ENCODE data around the gene SUCLG1. TPM values are rescaled to one million over a fixed set of nuclear protein-coding genes. Genes with fewer than 3 reads are reported as not detected.
"Not testable (repeated sequence)": the region's sequence is repeated elsewhere in the genome, so short reads cannot be mapped to it uniquely, and the experiment has no call there.

The SUCLG1 gene
- total and polyA plus RNA-seq, 2 of the 8 experiments (the other 6 are each of a cell fraction or from before 2014, with no cell fraction given): 19.9 to 40.0 TPM

- H2BK20ac ChIP-seq (ENCODE audit: low read length); H3K9me3 ChIP-seq (ENCODE audit: insufficient read depth in 2 of 2, low read depth in 1 of 2, low read length in 1 of 2); H2BK5ac ChIP-seq (ENCODE audit: low read depth, low read length); H2BK15ac ChIP-seq (ENCODE audit: low read length); H4K5ac ChIP-seq (ENCODE audit: insufficient read length, low read depth, low read length); FAIRE-seq; H2AFZ ChIP-seq (ENCODE audit: low read length); H3K79me1 ChIP-seq (ENCODE audit: low read depth, low read length); H3K56ac ChIP-seq (replicated peaks; ENCODE audit: insufficient read length, low read depth, low read length); H3K36me3 ChIP-seq (ENCODE audit: control insufficient read depth in 2 of 4, insufficient read depth in 4 of 4, low read length in 3 of 4); H3K23ac ChIP-seq (ENCODE audit: insufficient read length); H4K91ac ChIP-seq (replicated peaks; ENCODE audit: insufficient read length, low read length); H3K27me3 ChIP-seq (replicated peaks in 1 of 4; ENCODE audit: control insufficient read depth in 3 of 4, extremely low read depth in 1 of 4, insufficient read depth in 3 of 4, low read length in 3 of 4); H2AK5ac ChIP-seq (ENCODE audit: low read depth, low read length); H3K4ac ChIP-seq (replicated peaks; ENCODE audit: insufficient read length, low read depth, low read length); CTCF ChIA-PET (ENCODE audit: partially characterized antibody); H3K18ac ChIP-seq (ENCODE audit: extremely low read depth, low read length); H3K4me2 ChIP-seq (ENCODE audit: insufficient read depth in 1 of 2, low read depth in 2 of 2, low read length in 2 of 2); POLR2A ChIA-PET (ENCODE audit: partially characterized antibody); H3K79me2 ChIP-seq (ENCODE audit: control insufficient read depth in 1 of 2, insufficient read depth in 2 of 2, low read length in 2 of 2); H3K14ac ChIP-seq (ENCODE audit: insufficient read length); DNase-seq (ENCODE audit: low read depth in 1 of 2, low spot score in 2 of 2); H3K9ac ChIP-seq (replicated peaks in 1 of 4; ENCODE audit: extremely low read depth in 1 of 4, low read depth in 3 of 4, low read length in 3 of 4); H3K4me1 ChIP-seq (replicated peaks in 1 of 4; ENCODE audit: control insufficient read depth in 3 of 4, insufficient read depth in 4 of 4, low read length in 3 of 4); H3K4me3 ChIP-seq (ENCODE audit: extremely low read depth in 1 of 4, insufficient read depth in 2 of 4, low read depth in 3 of 4, low read length in 4 of 4); H3K23me2 ChIP-seq (ENCODE audit: low read depth, low read length); H4K20me1 ChIP-seq (replicated peaks in 1 of 2; ENCODE audit: control insufficient read depth in 1 of 2, insufficient read depth in 2 of 2, low read length in 2 of 2); H2BK120ac ChIP-seq (replicated peaks; ENCODE audit: low read depth, low read length); H3K27ac ChIP-seq (ENCODE audit: low read depth, low read length); H4K8ac ChIP-seq (ENCODE audit: extremely low read depth, insufficient read depth, low read length); H2BK12ac ChIP-seq (ENCODE audit: low read depth, low read length): not testable (repeated sequence)
- 91% methylated on average over 1 of the region's 1 CpG; no CpG with 5 or more reads in 1 of the 2 experiments for WGBS, 2 experiments (ENCODE audit: extremely low coverage in 1 of 2, insufficient coverage in 1 of 2, insufficient read length in 1 of 2, insufficient replicate concordance in 2 of 2, low coverage in 1 of 2, low lambda C conversion rate in 2 of 2, missing lambda C conversion rate in 1 of 2)
Measured at GRCh38 chr2:84399839-84400238, 59.2 kb downstream of the SUCLG1 start.

Data from H1 (cell line).